BLaER1 treated with 17β-estradiol and CSF1 and Interleukin-3, amounts not matched to agents 10 nM and 100 nM (cell line): ENCODE measurements around the gene CP.
A peak's percentile ranks its signal among the peaks of the same experiment; 100 is the strongest.
"Not testable (repeated sequence)": the region's sequence is repeated elsewhere in the genome, so short reads cannot be mapped to it uniquely, and the experiment has no call there.

ENCODE experiments used
- H3K27ac ChIP-seq, 11 experiments: shearing (Covaris generic); formaldehyde crosslinking; 2 replicates each; pipeline ENCODE4 v1.8.1; 2022
- H3K27me3 ChIP-seq, 11 experiments: shearing (Covaris generic); formaldehyde crosslinking; 2 replicates each; pipeline ENCODE4 v1.8.1; 2022
- H3K36me3 ChIP-seq, 11 experiments: shearing (Covaris generic); formaldehyde crosslinking; 2 replicates each; pipeline ENCODE4 v1.8.1; 2022
- H3K4me1 ChIP-seq, 10 experiments: shearing (Covaris generic); formaldehyde crosslinking; 2 replicates each; pipeline ENCODE4 v1.8.1; 2022
- H3K4me2 ChIP-seq, 11 experiments: shearing (Covaris generic); formaldehyde crosslinking; 2 replicates each; pipeline ENCODE4 v1.8.1; 2022
- H3K4me3 ChIP-seq, 10 experiments: shearing (Covaris generic); formaldehyde crosslinking; 2 replicates each; pipeline ENCODE4 v1.8.1; 2022
- H3K9ac ChIP-seq, 11 experiments: shearing (Covaris generic); formaldehyde crosslinking; 2 replicates each; pipeline ENCODE4 v1.8.1; 2022
- H3K9me3 ChIP-seq, 11 experiments: shearing (Covaris generic); formaldehyde crosslinking; replicated peaks in 1 of 11; 2 replicates each; pipeline ENCODE4 v1.8.1; 2022
- H4K20me1 ChIP-seq, 11 experiments: shearing (Covaris generic); formaldehyde crosslinking; 2 replicates each; pipeline ENCODE4 v1.8.1; 2022
- Cebpa-rat ChIP-seq, 11 experiments: shearing (Covaris generic); IDR thresholded peaks; 2 replicates each; pipeline ENCODE4 v1.8.1; 2022

CP gene

DNA sequence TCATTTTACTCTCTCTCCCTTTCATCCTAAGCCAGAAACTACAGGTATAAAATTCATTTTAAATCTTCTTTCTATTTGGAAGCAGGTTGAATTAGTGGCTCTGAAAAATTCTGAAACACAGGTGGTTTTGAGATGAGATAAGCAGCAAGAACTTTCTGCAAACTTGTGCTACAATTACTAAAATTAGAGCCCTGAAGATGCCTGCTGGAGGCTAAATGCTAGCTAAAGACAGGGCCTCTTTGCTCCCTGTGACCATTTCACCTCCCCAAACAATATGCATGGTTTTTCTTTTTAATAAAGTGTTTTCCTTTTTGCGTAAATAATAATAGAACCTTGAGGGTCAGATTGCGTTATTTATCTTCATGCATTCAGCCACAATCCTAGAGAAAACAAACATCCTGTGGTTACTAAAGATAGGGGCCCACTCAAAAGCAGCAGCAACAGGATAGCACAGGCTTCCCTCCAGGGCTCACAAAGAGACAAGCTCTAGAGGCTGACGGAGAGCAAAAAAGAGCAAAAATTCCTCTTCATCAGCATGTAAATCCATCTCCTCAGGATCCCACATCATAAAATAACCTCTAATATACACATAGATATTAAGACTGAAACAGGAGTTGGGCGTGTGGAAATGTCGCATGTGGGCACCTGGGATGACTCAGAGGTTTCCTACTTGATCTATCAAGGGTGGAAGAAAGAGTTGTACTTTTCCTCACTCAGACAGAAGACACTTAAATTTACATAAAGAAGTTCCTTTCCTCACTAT is 26.5 kb upstream of the CP start:
- Histone ChIP-seq H3K4me2 (peak overlapping the region; percentile 60 to 85 (median 75)), H3K4me1 (peaks cover 32 to 66% (median 57%) of the 10 kb centered on the region in 10 experiments), H3K27ac (peak overlapping the region in 8 of 11 experiments; percentile 17 to 60 (median 47); a peak in 14 of 22 replicates), H3K9me3 (no peaks in the 10 kb centered on the region), H3K4me3 (0 out of 20 replicates have a peak overlapping the region, but pooled peaks of 2 of the 10 experiments have one; percentile 1 to 8), H3K27me3 (no peaks in the 10 kb centered on the region), H4K20me1 (no peaks in the 10 kb centered on the region), H3K9ac (peak overlapping the region in 7 of 11 experiments; percentile 4 to 47 (median 19); a peak in 8 of 22 replicates), H3K36me3 (no peaks in the 10 kb centered on the region)
- no peak for TF ChIP-seq Cebpa-rat (IDR thresholded peaks at IDR 0.05)

DNA sequence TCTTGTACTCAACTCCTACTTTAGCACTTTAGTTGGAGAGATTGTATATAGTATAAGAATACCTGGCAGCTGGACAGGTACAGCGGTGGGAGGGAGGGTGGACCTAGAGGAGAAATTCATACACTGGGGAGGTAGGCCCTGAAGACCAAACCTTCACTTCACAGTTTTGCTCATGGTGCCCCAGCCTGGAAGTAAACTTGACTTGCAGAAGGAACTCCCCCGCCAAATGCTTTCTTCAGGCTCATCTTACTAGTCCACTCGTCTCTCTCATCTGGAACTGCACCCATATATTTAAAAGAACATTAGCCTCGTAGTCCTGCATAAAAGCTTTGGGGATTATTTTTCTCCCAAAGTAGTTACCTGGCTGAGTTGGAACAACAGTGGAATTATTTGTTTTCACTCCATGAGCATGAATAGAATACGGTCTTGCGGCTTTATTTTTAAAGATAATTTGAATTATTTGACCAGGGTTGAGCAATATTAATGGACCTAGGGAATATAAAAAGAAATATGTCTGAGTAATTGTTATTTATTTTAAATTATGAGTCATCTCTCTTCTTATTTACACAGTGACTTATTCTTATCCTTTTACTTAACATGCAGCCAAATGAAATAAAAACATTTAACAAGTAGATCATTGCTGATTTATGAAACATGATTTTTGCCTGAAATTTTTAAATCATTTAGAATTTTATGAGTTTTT is 25.5 kb upstream of the CP start:
- Histone ChIP-seq H3K4me1 (peaks cover 32 to 63% (median 60%) of the 10 kb centered on the region in 10 experiments), H4K20me1 (no peaks in the 10 kb centered on the region), H3K9me3 (no peaks in the 10 kb centered on the region), H3K4me2 (peak overlapping the region in 10 of 11 experiments; percentile 19 to 85 (median 76); a peak in 17 of 22 replicates), H3K36me3 (no peaks in the 10 kb centered on the region), H3K4me3 (no peak overlapping the region), H3K9ac (no peak overlapping the region), H3K27ac (peak overlapping the region in 2 of 11 experiments; percentile 39 to 79; a peak in 3 of 22 replicates), H3K27me3 (no peaks in the 10 kb centered on the region)
- no peak for TF ChIP-seq Cebpa-rat (IDR thresholded peaks at IDR 0.05)

- Histone ChIP-seq H3K4me2 (peak overlapping the region; percentile 61 to 85 (median 77)), H3K9me3 (no peaks in the 10 kb centered on the region), H3K4me1 (peaks cover 32 to 63% (median 60%) of the 10 kb centered on the region in 10 experiments), H3K27ac (peak overlapping the region in 10 of 11 experiments; percentile 31 to 82 (median 76); a peak in 20 of 22 replicates), H3K36me3 (no peaks in the 10 kb centered on the region), H4K20me1 (no peaks in the 10 kb centered on the region), H3K9ac (peak overlapping the region in 8 of 11 experiments; percentile 31 to 67 (median 56); a peak in 12 of 22 replicates), H3K4me3 (peak overlapping the region in 5 of 10 experiments; percentile 25 to 54 (median 30); a peak in 5 of 20 replicates), H3K27me3 (no peaks in the 10 kb centered on the region)
- peak in 3 of 11 experiments; percentile 17 to 35 (median 18); a peak in 2 of 22 replicates for TF ChIP-seq Cebpa-rat (IDR thresholded peaks at IDR 0.05)
Measured at GRCh38 chr3:149245738-149246451, 24.3 kb upstream of the CP start.

DNA sequence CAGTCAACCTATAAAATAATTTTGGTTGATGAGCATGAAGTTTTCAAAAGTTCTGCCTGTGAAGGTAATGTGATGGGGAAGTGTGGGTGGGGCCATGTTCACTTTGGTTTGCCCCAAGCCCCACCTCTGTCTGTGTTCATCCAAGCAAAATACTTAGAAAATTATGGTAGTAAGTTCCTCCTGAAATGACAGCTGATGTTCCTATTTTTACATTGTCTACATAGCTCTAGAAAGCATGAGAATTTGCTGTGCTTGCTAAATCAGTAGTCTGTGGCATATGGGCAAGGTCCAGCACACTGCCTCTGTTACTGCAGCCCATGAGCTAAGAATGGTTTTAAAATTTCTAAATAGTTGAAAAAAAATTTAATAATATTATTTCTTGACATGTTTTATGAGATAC is 21.9 kb upstream of the CP start:
- Histone ChIP-seq H3K27me3 (no peaks in the 10 kb centered on the region), H4K20me1 (no peaks in the 10 kb centered on the region), H3K4me1 (peaks cover 28 to 58% (median 55%) of the 10 kb centered on the region in 10 experiments), H3K4me2 (peak overlapping the region; percentile 3 to 85 (median 52); a peak in 17 of 22 replicates), H3K27ac (peak overlapping the region in 2 of 11 experiments; percentile 23 to 27; a peak in 1 of 22 replicates), H3K36me3 (no peaks in the 10 kb centered on the region), H3K4me3 (no peak overlapping the region), H3K9ac (no peak overlapping the region), H3K9me3 (no peaks in the 10 kb centered on the region)
- no peak for TF ChIP-seq Cebpa-rat (IDR thresholded peaks at IDR 0.05)

DNA sequence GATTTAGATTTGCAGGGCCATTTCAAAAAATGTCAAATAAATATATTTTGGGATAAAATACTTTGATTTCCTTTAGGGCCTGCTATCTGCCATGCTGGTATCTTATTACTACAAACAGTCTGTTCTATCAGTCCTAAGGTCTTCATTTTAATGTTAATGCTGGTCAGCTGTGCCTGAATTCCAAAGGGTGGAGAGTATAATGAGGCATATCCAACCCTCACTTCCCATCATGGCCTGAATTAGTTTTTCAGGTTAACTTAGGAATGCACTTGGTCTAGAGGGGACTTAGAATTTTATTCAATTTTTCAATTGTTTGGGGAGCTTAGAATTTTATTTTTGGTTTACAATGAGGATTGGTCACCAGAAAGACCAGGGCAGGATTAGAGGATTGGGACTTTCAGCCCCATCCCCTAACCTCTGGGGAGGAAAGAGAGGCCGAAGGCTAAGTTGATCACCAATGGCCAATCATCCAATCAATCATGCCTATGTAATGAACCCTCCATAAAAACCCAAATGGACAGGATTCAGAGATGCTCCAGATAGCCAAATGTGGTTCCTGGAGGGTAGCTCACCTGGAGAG is 17.8 kb upstream of the CP start:
- Histone ChIP-seq H3K4me1 (peaks cover 0 to 28% (median 16%) of the 10 kb centered on the region in 10 experiments; a peak in 16 of 20 replicates), H3K9ac (no peak overlapping the region), H3K4me3 (no peak overlapping the region), H3K36me3 (no peaks in the 10 kb centered on the region), H3K27ac (no peak overlapping the region), H3K4me2 (no peak overlapping the region), H3K9me3 (peaks cover 0 to 14% (median 0%) of the 10 kb centered on the region in 11 experiments; a peak in 5 of 22 replicates), H3K27me3 (no peaks in the 10 kb centered on the region), H4K20me1 (no peaks in the 10 kb centered on the region)
- no peak for TF ChIP-seq Cebpa-rat (IDR thresholded peaks at IDR 0.05)

- not testable (repeated sequence) for H4K20me1 ChIP-seq, H3K4me2 ChIP-seq, H3K27me3 ChIP-seq, H3K36me3 ChIP-seq, H3K27ac ChIP-seq, H3K9ac ChIP-seq, H3K4me3 ChIP-seq
- H3K4me1 ChIP-seq = peaks cover 0 to 23% (median 5%) of the 10 kb centered on the region in 10 experiments; a peak in 15 of 20 replicates
- H3K9me3 ChIP-seq = peaks cover 0 to 14% (median 0%) of the 10 kb centered on the region in 11 experiments; a peak in 5 of 22 replicates
Measured at GRCh38 chr3:149238268-149238667, 16.6 kb upstream of the CP start.

DNA sequence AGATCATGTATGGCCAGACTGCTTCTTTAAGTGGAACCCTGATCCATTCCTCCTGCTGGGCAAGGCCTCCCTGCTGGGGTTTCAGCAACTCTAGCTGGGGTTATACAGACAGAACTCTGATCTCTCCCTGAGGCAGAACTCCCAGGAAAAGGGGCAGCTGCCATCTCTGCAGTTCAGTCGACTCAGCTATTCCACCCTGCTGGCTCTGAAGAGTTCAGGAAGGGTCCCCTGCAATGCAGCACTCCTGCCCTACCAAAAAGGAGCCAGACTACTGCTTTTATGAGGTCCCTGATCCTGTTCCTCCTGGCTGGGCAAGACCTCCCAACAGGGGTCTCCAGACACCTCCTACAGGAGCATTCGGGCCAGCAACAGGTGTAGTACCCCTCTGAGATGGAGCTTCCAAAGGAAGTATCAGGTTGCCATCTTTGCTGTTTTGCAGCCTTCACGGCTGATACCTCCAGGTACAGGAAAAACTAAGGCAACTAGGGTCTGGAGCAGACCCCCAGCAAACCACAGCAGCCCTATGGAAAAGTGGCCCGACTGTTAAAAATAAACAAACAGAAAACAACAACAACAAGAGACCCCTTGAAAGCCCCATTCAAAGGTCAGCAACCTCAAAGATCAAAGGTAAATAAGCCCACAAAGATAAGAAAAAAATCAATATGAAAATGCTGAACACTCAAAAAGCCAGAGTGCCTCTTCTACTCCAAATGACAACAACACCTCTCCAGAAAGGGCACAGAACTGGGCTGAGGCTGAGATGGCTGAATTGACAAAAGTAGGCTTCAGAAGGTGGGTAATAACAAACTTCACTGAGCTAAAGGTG is 14.2 kb upstream of the CP start:
- Histone ChIP-seq H3K4me3 (no peak overlapping the region), H3K36me3 (no peaks in the 10 kb centered on the region), H3K9me3 (peaks cover 0 to 14% (median 0%) of the 10 kb centered on the region in 11 experiments; a peak in 5 of 22 replicates), H3K9ac (no peak overlapping the region), H4K20me1 (no peaks in the 10 kb centered on the region), H3K27ac (no peak overlapping the region), H3K4me1 (peaks cover 0 to 26% (median 0%) of the 10 kb centered on the region in 10 experiments; a peak in 7 of 20 replicates), H3K4me2 (peak overlapping the region in 1 of 11 experiments; percentile 48; a peak in 1 of 22 replicates), H3K27me3 (no peaks in the 10 kb centered on the region)
- no peak for TF ChIP-seq Cebpa-rat (IDR thresholded peaks at IDR 0.05)
